CD4-positive, alpha-beta T cell treated with Interleukin-6 for 4 hours (primary cell): ENCODE data around the gene REXO4.
"Not testable (repeated sequence)": the region's sequence is repeated elsewhere in the genome, so short reads cannot be mapped to it uniquely, and the experiment has no call there.

Experiments used
- DNase-seq: peaks from one replicate; pipeline ENCODE4 v3.0.0-alpha.2; 2020; ENCODE audit warnings: mixed read lengths

Gene REXO4

GRCh38 chr9:133384736-133385321 lies 33.0 kb downstream of the REXO4 start:
- DNase-seq, result no peak

GRCh38 chr9:133383438-133383837 lies 34.4 kb downstream of the REXO4 start:
- no peak for DNase-seq

DNA sequence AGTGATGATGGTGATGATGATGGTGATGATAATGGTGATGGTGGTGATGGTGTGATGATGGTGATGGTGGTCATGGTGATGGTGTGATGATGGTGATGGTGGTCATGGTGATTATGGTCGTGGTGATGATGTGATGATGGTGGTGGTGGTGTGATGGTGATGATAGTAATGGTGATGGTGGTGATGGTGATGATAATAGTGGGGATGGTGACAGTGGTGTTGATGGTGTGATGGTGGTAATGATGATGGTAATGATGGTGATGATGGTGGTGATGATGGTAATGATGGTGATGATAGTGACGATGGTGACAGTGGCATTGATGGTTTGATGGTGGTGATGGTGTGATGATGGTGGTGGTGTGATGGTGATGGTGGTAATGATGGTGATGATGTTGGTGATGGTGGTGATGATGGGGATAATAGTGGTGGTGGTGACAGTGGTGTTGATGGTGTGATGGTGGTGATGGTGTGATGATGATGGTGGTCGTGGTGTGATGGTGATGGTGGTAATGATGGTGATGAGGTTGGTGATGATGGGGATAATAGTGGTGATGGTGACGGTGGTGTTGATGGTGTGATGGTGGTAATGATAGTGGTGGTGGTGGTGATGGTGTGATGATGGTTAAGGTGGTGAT lies 35.2 kb downstream of the REXO4 start:
- no peak for DNase-seq

DNA sequence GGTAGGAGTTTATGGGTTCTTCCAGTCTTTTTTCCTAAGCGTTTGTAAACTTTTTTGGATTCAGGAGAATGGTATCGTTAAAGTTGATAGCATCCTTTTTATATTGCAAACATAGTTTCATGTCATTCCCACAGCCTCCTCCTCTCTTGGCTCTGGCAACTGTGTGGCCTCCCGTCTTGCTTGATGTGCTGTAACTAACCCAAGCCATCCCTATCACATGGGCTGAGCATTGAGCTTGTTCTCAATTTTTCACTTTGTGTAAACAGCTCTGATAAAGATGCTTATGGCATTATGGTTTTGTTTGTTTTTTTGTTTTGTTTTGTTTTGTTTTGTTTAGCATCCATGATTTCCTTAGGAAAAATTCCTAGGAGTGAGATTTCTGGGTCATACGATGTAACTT lies 37.1 kb downstream of the REXO4 start:
- DNase-seq, result no peak

DNA sequence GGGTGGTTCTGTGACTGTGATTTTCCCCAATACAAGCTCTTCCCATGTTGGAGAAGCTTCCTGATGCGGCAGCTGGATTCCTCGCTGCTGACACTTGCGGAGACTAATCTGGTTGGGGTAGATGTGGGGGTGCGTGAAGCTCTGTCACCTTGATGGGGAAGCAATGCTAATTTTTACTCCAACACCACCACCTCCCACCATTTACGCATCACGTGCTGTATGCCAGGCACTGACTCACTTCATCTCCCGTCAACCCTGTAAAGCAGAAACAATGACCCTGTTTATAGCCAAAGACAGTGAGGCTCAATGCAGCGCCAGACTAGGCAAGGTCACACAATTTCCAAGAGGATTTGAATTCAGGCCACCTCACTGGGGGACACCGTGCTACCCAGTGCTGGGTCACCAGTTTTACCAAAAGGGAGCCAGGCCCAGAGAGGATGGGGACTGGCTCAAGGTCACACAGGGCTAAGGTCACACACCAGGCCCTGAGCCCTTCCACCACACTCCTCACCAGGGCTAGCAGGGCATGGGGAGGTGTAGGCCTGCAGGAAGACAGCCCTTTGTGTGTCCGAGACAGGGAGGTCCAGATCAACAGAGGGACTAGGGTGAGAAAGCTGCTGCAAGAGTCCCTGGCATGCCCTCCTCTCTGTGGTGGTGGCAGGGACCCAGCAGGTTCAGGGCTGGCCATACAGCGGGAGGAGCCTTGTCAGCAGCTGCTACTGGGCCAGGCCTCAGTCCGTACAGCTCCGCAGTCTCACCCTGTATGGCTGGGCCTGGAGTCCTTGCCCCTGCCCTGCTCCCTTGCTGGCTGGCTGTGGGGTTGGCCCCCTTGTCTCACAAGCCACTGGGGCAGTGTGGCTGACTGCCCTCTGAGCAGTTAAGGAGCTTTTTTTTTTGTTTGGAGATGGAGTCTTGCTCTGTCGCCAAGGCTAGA lies 38.4 kb downstream of the REXO4 start:
- no peak for DNase-seq

- DNase-seq, result no peak
These were observed 39.3 kb downstream of the REXO4 start for GRCh38 chr9:133378408-133378962.

- no peak for DNase-seq
These were observed 40.0 kb downstream of the REXO4 start for GRCh38 chr9:133377721-133378216.

GRCh38 chr9:133377280-133377679 lies 40.5 kb downstream of the REXO4 start:
- DNase-seq, result not testable (repeated sequence)

DNA sequence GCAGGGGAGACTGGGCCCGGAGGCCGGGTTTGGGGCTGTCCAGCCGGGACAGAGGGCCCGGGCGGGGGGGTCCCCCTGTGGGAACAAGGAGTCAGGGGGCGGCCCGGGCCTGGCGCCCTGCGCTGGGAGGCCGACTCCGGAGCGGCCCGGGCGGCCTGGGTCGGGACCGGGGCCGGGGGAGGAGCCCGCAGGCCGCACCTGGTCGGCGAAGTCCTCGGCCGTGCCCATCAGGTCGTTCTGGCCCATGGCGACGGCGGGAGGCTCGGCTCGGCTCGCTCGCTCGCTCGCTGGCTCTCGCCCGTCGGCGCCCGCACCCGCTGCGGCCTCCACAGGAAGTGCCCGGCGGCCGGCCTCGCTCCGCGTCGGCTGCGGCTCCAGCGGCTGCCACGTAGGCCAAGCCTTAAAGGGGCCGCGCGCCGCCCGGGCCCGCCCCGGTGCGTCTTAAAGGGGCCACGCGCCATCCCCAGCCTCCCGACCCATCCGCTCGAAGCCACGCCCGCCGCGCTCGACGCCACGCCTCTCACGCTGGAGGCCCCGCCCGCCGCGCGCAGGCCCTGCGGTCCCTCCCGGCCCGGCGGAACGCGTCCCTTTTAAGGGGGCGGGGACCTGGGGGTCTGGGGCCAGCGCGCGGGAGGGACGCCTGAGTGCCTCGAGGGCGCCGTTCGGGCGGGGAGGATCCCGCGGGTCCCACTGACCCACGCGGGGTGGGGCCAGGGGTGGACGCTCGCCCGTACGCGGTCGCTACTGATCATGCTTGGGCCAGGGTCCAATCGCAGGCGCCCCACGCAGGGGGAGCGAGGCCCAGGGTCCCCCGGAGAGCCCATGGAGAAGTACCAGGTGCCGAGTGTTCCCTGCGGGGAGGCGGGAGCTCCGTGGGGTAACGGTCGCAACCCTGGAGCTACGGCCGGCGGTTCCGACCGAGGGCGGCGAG lies 41.8 kb downstream of the REXO4 start, which contains the start of the genes STKLD1 and SURF4:
STKLD1 (plus strand) TSS at position 643 of the 931 bp plus-strand sequence; CDS start at position 751, 108 bp downstream.
SURF4 (minus strand) TSS at position 337 of the 931 bp plus-strand sequence; CDS start at position 246, 91 bp downstream.
- peak; percentile 94 for DNase-seq

- peak; percentile 21 for DNase-seq
These were observed 42.6 kb downstream of the REXO4 start for GRCh38 chr9:133375116-133375723.

GRCh38 chr9:133374612-133375115 lies 43.1 kb downstream of the REXO4 start:
- peak; percentile 49 for DNase-seq

DNA sequence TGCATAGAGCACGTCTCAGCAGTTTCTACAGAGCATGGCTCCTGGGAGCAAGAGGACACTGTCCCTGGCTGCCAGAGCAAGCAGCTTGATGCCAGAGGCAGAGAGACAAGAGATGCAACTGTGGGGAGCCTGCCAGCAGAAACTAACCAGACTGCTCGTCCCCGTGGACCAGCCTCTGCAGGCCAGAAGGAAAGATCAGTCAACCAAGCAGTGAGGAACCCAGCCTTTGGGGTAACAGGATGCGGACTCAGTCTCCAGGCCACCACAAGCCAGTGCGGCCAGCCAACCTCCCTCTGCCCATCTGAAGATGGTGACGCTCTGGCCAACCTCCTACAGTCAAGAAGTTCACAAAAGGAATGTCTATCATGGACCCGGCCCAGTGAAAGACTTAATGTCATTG lies 45.7 kb downstream of the REXO4 start:
- DNase-seq, result no peak

GRCh38 chr9:133371261-133371711 lies 46.5 kb downstream of the REXO4 start:
- DNase-seq, result peak; percentile 80

DNA sequence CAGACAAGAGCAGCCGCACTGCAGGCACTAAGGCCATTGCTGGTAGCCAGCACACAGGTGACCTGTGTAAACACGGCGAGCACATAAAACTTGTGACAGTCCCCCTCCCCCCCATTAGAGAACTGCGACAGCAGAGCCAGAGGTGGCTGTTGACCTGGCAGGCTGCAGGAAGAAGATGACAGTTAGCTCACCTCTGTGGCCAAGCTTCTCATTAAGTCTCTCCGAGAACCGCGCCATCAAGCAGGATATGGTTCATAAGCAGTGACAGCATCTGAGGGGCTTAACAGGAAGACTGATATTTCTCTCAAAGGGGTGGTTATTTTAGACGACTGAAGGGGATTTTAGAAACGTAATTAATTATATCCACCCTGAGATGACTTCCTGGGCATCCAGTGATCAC lies 47.1 kb downstream of the REXO4 start:
- DNase-seq, result peak; percentile 67

DNA sequence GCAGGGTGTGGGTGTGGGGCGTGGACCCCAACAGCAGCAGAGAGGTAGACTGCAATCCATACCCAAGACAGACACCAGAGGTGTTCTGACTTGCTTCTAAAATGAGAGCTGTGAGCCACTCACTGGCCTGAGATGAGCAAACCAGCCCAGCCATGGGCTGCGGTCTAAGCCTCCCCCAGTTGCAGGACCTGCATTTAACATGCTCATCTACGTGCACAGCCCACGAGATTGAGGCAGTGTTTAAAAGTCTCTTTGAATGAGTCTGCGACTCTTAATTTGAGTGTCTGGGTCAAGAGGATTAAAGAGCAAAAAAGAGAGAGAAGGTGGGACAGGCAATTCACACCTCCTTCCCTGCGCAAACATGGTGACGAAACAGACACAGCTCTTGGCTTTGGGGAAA lies 47.9 kb downstream of the REXO4 start:
- no peak for DNase-seq

DNA sequence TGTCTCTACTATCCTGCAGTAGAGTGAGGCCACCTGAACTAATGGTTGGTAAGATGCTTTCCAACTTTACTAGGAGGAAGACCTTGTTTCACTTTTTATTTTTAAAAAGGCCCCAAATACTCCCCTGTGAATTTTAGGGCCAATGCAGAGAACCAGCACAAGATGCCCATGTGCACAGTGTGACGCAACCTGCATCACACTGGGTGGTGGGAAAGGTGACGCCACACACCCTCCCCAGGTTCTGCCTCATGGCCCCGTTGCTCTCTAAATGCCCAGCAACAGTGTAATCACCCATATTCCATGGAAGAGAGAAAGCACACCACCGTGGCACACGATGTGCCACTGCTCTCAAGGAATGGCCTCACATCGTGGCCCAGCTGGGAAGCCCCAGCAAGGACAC lies 48.4 kb downstream of the REXO4 start:
- DNase-seq, result no peak

DNA sequence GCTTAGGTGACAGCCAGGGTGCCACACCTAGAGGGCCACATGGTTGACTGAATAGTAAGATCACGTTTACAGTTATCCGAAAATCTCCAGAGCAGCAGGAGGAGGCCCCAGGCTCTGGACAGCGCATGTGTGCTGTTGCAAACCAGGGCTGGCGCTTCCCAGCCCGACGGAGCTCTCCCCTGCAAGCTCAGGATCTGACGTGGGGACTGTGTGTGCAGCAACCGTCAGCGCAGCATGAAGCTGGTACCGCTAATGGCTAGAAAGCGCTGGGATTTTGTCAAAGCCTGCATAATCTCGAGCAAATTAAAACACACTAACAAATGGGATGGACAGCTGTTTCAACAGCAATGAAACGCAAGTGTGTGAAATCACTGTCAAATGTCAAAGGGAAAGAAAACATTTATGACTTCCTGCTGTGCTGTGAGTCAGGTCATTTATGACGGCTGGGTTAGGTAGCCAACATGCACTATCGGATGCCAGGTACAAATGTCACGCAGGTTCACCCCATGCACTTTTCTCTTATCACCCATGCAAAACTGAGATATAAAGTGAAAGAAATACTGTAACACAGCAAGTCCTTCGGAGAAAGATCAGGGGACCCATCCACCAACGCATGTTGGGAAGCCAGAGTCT lies 49.4 kb downstream of the REXO4 start:
- DNase-seq, result no peak

DNA sequence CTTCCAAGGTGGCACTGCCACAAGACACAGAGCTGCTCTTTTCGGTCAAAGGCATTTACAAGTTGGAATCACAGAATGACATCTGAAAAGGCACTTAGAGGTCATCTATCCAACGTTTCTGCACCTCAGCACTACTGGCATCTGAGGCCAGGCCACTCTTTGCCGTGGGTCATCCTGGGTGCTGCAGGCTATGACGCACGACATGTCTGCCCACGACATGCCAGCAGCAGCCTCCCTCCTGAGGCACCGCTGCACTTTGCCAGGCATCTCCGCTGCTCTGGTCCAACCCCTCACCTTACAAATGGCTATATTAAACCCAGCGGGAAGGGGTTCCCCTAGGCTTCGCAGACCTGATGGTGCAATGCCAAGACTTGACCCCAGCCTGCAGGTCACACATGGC lies 50.0 kb downstream of the REXO4 start:
- no peak for DNase-seq

DNA sequence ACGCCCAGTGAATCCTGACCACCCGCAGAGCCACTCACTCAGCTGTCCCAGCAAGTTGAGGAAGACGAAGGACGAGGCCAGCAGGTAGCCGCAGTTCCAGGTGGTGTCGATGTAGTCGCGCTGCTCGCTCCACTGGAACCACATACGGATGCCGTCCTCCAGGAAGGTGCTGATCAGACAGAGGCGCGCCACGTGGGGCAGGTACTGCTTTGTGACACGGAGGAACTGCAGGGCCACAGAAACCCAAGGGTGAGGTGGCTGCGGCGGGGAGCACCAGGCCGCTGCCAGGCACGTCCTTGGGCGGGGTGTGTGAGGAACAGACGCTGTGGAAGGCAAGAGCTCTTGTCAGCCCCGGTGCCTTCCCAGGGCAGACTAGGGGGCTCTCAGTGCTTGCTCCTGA lies 50.6 kb downstream of the REXO4 start:
- DNase-seq, result no peak

- DNase-seq, result no peak
These were observed 51.4 kb downstream of the REXO4 start for GRCh38 chr9:133366435-133366834.
